Measurements from ENCODE around the gene EML4. TPM values are rescaled to one million over a fixed set of nuclear protein-coding genes. Genes with fewer than 3 reads are reported as not detected.

EML4 gene
- total and polyA plus RNA-seq, 10 of the 15 experiments (the other 5 are each of a cell fraction or from before 2014, with no cell fraction given) = 23.1 to 91.3 (median 77.4) TPM

GRCh38 chr2:42127425-42128424 is 41.4 kb upstream of the EML4 start (continued):
- TF ChIP-seq RAD51 (IDR thresholded peaks at IDR 0.05) = no peak
- no peak for TF ChIP-seq SUPT20H (IDR thresholded peaks at IDR 0.05; ENCODE audit: borderline replicate concordance, control insufficient read depth, low read depth, low read length)
- TF ChIP-seq CBFB (IDR thresholded peaks at IDR 0.05; ENCODE audit: low read depth) = peak; percentile 60; the same call in 1 of the 2 replicates
- peak; percentile 91 for TF ChIP-seq NFIC (IDR thresholded peaks at IDR 0.05; ENCODE audit: low read depth, low read length)
- TF ChIP-seq ELK1 (IDR thresholded peaks at IDR 0.05; ENCODE audit: low read depth, low read length) = no peak
- peak; percentile 29 for TF ChIP-seq MEF2B (IDR thresholded peaks at IDR 0.05; ENCODE audit: partially characterized antibody, poor library complexity, severe bottlenecking)
- no peak for TF ChIP-seq PBX3 (IDR thresholded peaks at IDR 0.05; ENCODE audit: insufficient replicate concordance, low read depth, low read length)
- no peak for TF ChIP-seq NFYA (IDR thresholded peaks at IDR 0.05; ENCODE audit: borderline replicate concordance, low read depth, low read length)
- TF ChIP-seq SPI1 (IDR thresholded peaks at IDR 0.05; ENCODE audit: borderline replicate concordance, insufficient read depth, low read depth, low read length) = no peak
- no peak for TF ChIP-seq STAT3 (IDR thresholded peaks at IDR 0.05; ENCODE audit: low read depth, low read length)
- peak; percentile 52; the same call in 1 of the 3 replicates for TF ChIP-seq POU2F2 (IDR thresholded peaks at IDR 0.05; ENCODE audit: borderline replicate concordance, low read depth, low read length)
- peak in 1 of 2 experiments; percentile 44; a peak in 2 of 4 replicates for TF ChIP-seq BHLHE40 (IDR thresholded peaks at IDR 0.05; ENCODE audit: borderline replicate concordance in 1 of 2, low read depth in 2 of 2, low read length in 1 of 2)
- no peak for TF ChIP-seq RB1 (IDR thresholded peaks at IDR 0.05; ENCODE audit: borderline replicate concordance)
- no peak for TF ChIP-seq SMAD5 (IDR thresholded peaks at IDR 0.05; ENCODE audit: low read depth)
- TF ChIP-seq GATAD2B (conservative IDR thresholded peaks at IDR 0.05; ENCODE audit: low read depth) = 0 out of 2 replicates have a peak, but pooled peaks have one; percentile 14
- TF ChIP-seq WRNIP1 (IDR thresholded peaks at IDR 0.05; ENCODE audit: borderline replicate concordance, low read depth, low read length) = no peak
- 0 out of 2 replicates have a peak, but pooled peaks have one; percentile 31 for TF ChIP-seq IRF4 (IDR thresholded peaks at IDR 0.05; ENCODE audit: low read depth, low read length)
- no peak for TF ChIP-seq TBL1XR1 (IDR thresholded peaks at IDR 0.05; ENCODE audit: low read depth, low read length)
- peak; percentile 16; the same call in 1 of the 2 replicates for TF ChIP-seq JUNB (IDR thresholded peaks at IDR 0.05)
- no peak for TF ChIP-seq ZZZ3 (IDR thresholded peaks at IDR 0.05; ENCODE audit: control insufficient read depth, insufficient read length, low read depth)
- no peak for TF ChIP-seq NFYB (IDR thresholded peaks at IDR 0.05; ENCODE audit: insufficient read depth, low read depth, low read length)
- peak; percentile 91 for TF ChIP-seq ZNF384 (IDR thresholded peaks at IDR 0.05; ENCODE audit: borderline replicate concordance, low read depth, low read length)
